HL-60 (cell line): ENCODE data around the gene GRM4.

Source experiments
- GABPA ChIP-seq: IDR thresholded peaks from 2 replicates; pipeline ENCODE4 v1.6.1; 2012; ENCODE audit warnings: low read depth
- POLR2AphosphoS5 ChIP-seq: IDR thresholded peaks from 2 replicates; pipeline ENCODE4 v1.6.1; 2012; ENCODE audit warnings: low read depth
- TF ChIP-seq, protein P1 (sequence below): IDR thresholded peaks from one replicate; pipeline ENCODE4 v1.5.1; 2011; ENCODE audit warnings: low read length, control low read depth, inconsistent platforms; ENCODE audit not compliant: insufficient read depth

- TF ChIP-seq, protein P1, sequence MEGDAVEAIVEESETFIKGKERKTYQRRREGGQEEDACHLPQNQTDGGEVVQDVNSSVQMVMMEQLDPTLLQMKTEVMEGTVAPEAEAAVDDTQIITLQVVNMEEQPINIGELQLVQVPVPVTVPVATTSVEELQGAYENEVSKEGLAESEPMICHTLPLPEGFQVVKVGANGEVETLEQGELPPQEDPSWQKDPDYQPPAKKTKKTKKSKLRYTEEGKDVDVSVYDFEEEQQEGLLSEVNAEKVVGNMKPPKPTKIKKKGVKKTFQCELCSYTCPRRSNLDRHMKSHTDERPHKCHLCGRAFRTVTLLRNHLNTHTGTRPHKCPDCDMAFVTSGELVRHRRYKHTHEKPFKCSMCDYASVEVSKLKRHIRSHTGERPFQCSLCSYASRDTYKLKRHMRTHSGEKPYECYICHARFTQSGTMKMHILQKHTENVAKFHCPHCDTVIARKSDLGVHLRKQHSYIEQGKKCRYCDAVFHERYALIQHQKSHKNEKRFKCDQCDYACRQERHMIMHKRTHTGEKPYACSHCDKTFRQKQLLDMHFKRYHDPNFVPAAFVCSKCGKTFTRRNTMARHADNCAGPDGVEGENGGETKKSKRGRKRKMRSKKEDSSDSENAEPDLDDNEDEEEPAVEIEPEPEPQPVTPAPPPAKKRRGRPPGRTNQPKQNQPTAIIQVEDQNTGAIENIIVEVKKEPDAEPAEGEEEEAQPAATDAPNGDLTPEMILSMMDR = no peak
- TF ChIP-seq GABPA = no peak
- TF ChIP-seq POLR2AphosphoS5 = no peak
These were observed 16.1 kb upstream of the GRM4 start for GRCh38 chr6:34161857-34162515.
